ENCODE measurements around the gene CDC42BPB. TPM values are rescaled to one million over a fixed set of nuclear protein-coding genes. Genes with fewer than 3 reads are reported as not detected.

The CDC42BPB gene
- total and polyA plus RNA-seq, 2 of the 13 experiments (the other 11 are each of a cell fraction or from before 2014, with no cell fraction given) = 19.7 to 32.3 TPM

- TF ChIP-seq, protein P1, sequence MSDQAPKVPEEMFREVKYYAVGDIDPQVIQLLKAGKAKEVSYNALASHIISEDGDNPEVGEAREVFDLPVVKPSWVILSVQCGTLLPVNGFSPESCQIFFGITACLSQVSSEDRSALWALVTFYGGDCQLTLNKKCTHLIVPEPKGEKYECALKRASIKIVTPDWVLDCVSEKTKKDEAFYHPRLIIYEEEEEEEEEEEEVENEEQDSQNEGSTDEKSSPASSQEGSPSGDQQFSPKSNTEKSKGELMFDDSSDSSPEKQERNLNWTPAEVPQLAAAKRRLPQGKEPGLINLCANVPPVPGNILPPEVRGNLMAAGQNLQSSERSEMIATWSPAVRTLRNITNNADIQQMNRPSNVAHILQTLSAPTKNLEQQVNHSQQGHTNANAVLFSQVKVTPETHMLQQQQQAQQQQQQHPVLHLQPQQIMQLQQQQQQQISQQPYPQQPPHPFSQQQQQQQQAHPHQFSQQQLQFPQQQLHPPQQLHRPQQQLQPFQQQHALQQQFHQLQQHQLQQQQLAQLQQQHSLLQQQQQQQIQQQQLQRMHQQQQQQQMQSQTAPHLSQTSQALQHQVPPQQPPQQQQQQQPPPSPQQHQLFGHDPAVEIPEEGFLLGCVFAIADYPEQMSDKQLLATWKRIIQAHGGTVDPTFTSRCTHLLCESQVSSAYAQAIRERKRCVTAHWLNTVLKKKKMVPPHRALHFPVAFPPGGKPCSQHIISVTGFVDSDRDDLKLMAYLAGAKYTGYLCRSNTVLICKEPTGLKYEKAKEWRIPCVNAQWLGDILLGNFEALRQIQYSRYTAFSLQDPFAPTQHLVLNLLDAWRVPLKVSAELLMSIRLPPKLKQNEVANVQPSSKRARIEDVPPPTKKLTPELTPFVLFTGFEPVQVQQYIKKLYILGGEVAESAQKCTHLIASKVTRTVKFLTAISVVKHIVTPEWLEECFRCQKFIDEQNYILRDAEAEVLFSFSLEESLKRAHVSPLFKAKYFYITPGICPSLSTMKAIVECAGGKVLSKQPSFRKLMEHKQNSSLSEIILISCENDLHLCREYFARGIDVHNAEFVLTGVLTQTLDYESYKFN (CRISPR knock-in tag; conservative IDR thresholded peaks at IDR 0.05) = peak; percentile 70
- TF ChIP-seq TBX2 (CRISPR knock-in tag; IDR thresholded peaks at IDR 0.05; ENCODE audit: borderline replicate concordance) = peak; percentile 71; the same call in 1 of the 2 replicates
- TF ChIP-seq RXRB (CRISPR knock-in tag; IDR thresholded peaks at IDR 0.05; ENCODE audit: borderline replicate concordance) = no peak
- TF ChIP-seq ELK4 (CRISPR knock-in tag; IDR thresholded peaks at IDR 0.05; ENCODE audit: borderline replicate concordance) = no peak
- TF ChIP-seq MAX (IDR thresholded peaks at IDR 0.05) = 0 out of 2 replicates have a peak, but pooled peaks have one; percentile 31
- TF ChIP-seq, protein P2, sequence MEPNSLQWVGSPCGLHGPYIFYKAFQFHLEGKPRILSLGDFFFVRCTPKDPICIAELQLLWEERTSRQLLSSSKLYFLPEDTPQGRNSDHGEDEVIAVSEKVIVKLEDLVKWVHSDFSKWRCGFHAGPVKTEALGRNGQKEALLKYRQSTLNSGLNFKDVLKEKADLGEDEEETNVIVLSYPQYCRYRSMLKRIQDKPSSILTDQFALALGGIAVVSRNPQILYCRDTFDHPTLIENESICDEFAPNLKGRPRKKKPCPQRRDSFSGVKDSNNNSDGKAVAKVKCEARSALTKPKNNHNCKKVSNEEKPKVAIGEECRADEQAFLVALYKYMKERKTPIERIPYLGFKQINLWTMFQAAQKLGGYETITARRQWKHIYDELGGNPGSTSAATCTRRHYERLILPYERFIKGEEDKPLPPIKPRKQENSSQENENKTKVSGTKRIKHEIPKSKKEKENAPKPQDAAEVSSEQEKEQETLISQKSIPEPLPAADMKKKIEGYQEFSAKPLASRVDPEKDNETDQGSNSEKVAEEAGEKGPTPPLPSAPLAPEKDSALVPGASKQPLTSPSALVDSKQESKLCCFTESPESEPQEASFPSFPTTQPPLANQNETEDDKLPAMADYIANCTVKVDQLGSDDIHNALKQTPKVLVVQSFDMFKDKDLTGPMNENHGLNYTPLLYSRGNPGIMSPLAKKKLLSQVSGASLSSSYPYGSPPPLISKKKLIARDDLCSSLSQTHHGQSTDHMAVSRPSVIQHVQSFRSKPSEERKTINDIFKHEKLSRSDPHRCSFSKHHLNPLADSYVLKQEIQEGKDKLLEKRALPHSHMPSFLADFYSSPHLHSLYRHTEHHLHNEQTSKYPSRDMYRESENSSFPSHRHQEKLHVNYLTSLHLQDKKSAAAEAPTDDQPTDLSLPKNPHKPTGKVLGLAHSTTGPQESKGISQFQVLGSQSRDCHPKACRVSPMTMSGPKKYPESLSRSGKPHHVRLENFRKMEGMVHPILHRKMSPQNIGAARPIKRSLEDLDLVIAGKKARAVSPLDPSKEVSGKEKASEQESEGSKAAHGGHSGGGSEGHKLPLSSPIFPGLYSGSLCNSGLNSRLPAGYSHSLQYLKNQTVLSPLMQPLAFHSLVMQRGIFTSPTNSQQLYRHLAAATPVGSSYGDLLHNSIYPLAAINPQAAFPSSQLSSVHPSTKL (CRISPR knock-in tag; IDR thresholded peaks at IDR 0.05) = 0 out of 2 replicates have a peak, but pooled peaks have one; percentile 29
- no peak for TF ChIP-seq ZNF331 (CRISPR knock-in tag; IDR thresholded peaks at IDR 0.05)
- TF ChIP-seq CEBPG (CRISPR knock-in tag; IDR thresholded peaks at IDR 0.05) = no peak
- no peak for TF ChIP-seq BHLHE40 (IDR thresholded peaks at IDR 0.05; ENCODE audit: low read length)
- TF ChIP-seq SIN3A (IDR thresholded peaks at IDR 0.05; ENCODE audit: borderline replicate concordance, low read depth, low read length) = no peak
- TF ChIP-seq KDM4B (CRISPR knock-in tag; IDR thresholded peaks at IDR 0.05) = no peak
- TF ChIP-seq MED13 (CRISPR knock-in tag; IDR thresholded peaks at IDR 0.05) = no peak
- no peak for TF ChIP-seq ZNF614 (CRISPR knock-in tag; IDR thresholded peaks at IDR 0.05; ENCODE audit: borderline replicate concordance)
- no peak for TF ChIP-seq ZNF772 (CRISPR knock-in tag; IDR thresholded peaks at IDR 0.05)
- TF ChIP-seq ZNF709 (CRISPR knock-in tag; IDR thresholded peaks at IDR 0.05) = no peak
- no peak for TF ChIP-seq HOXD1 (CRISPR knock-in tag; IDR thresholded peaks at IDR 0.05)
- TF ChIP-seq, protein P3, sequence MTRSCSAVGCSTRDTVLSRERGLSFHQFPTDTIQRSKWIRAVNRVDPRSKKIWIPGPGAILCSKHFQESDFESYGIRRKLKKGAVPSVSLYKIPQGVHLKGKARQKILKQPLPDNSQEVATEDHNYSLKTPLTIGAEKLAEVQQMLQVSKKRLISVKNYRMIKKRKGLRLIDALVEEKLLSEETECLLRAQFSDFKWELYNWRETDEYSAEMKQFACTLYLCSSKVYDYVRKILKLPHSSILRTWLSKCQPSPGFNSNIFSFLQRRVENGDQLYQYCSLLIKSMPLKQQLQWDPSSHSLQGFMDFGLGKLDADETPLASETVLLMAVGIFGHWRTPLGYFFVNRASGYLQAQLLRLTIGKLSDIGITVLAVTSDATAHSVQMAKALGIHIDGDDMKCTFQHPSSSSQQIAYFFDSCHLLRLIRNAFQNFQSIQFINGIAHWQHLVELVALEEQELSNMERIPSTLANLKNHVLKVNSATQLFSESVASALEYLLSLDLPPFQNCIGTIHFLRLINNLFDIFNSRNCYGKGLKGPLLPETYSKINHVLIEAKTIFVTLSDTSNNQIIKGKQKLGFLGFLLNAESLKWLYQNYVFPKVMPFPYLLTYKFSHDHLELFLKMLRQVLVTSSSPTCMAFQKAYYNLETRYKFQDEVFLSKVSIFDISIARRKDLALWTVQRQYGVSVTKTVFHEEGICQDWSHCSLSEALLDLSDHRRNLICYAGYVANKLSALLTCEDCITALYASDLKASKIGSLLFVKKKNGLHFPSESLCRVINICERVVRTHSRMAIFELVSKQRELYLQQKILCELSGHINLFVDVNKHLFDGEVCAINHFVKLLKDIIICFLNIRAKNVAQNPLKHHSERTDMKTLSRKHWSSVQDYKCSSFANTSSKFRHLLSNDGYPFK (CRISPR knock-in tag; IDR thresholded peaks at IDR 0.05; ENCODE audit: borderline replicate concordance) = 0 out of 2 replicates have a peak, but pooled peaks have one; percentile 32
- no peak for TF ChIP-seq SMAD3 (CRISPR knock-in tag; IDR thresholded peaks at IDR 0.05)
- no peak for TF ChIP-seq ZNF674 (CRISPR knock-in tag; IDR thresholded peaks at IDR 0.05; ENCODE audit: low read depth)
- TF ChIP-seq ZNF256 (CRISPR knock-in tag; conservative IDR thresholded peaks at IDR 0.05) = no peak
Observed at GRCh38 chr14:103087343-103087835, 30.0 kb upstream of the CDC42BPB start (continued).
